Fibroblast of mammary gland (primary cell): Measurements from ENCODE around the gene PFDN2.

Experiments
- DNase-seq: peaks from one replicate; pipeline ENCODE4 v3.0.0-alpha.2; 2010; ENCODE audit warnings: low read depth
- H3K4me3 ChIP-seq: 2 replicates; pipeline ENCODE4 v1.5.1; 2011; ENCODE audit warnings: low read depth, mild to moderate bottlenecking, low read length, moderate library complexity; ENCODE audit not compliant: control insufficient read depth
- CTCF ChIP-seq: conservative IDR thresholded peaks from 2 replicates; pipeline ENCODE4 v1.5.1; 2011; ENCODE audit warnings: low read depth, low read length, inconsistent platforms; ENCODE audit not compliant: control insufficient read depth, insufficient read depth

The PFDN2 gene

GRCh38 chr1:161158316-161159010, 40.6 kb upstream of the PFDN2 start:
- no peak overlapping the region for H3K4me3 ChIP-seq
- TF ChIP-seq CTCF = no peak
- DNase-seq = no peak

GRCh38 chr1:161157867-161158266, 40.0 kb upstream of the PFDN2 start:
- H3K4me3 ChIP-seq = no peak overlapping the region
- no peak for DNase-seq

GRCh38 chr1:161153682-161154337, 36.0 kb upstream of the PFDN2 start, which contains the start of gene UFC1:
Gene UFC1 (plus strand): TSS chr1:161153978. CDS start chr1:161153998, 20 bp downstream.
- H3K4me3 ChIP-seq = peak within 1 kb of the TSS; percentile 99
- TF ChIP-seq CTCF = no peak
- DNase-seq = peak; percentile 90

More at GRCh38 chr1:161157867-161158266, 40.0 kb upstream of the PFDN2 start:
- TF ChIP-seq CTCF = no peak

- H3K4me3 ChIP-seq = peak overlapping the region; percentile 99
- no peak for TF ChIP-seq CTCF
- no peak for DNase-seq
Measured at GRCh38 chr1:161153176-161153575, 35.3 kb upstream of the PFDN2 start.

GRCh38 chr1:161145832-161146231, 28.0 kb upstream of the PFDN2 start:
- no peak for DNase-seq
- TF ChIP-seq CTCF = no peak
- no peak overlapping the region for H3K4me3 ChIP-seq

GRCh38 chr1:161140755-161141400, 23.0 kb upstream of the PFDN2 start:
- TF ChIP-seq CTCF = no peak
- no peak overlapping the region for H3K4me3 ChIP-seq
- DNase-seq = no peak
